SK-N-SH treated with all-trans-retinoic acid at 6 μM for 48 hours (cell line): ENCODE measurements around the gene IGSF8.

Source experiments
- ATAC-seq: fragments of 200-7000 bp; cut with Tn5 transposase; 3 replicates; pipeline ENCODE4 v1.9.1; 2020; ENCODE audit warnings: mild to moderate bottlenecking, moderate library complexity
- ARNTL ChIP-seq: fragments of 450-650 bp; formaldehyde crosslinking; IDR thresholded peaks from 2 replicates; pipeline ENCODE4 v1.5.0; 2020; ENCODE audit warnings: low read depth, mild to moderate bottlenecking, moderate library complexity, borderline replicate concordance
- BACH2 ChIP-seq: fragments of 250-450 bp; sonication (Bioruptor Pico); IDR thresholded peaks from 2 replicates; pipeline ENCODE4 v1.9.0; 2021; ENCODE audit warnings: mild to moderate bottlenecking, borderline replicate concordance
- CREB5 ChIP-seq: fragments of 250-450 bp; sonication (Bioruptor Pico); IDR thresholded peaks from 2 replicates; pipeline ENCODE4 v1.5.1; 2020; ENCODE audit warnings: low read depth, mild to moderate bottlenecking, moderate library complexity
- CSRNP3 ChIP-seq: fragments of 250-450 bp; sonication (Bioruptor Pico); IDR thresholded peaks from 2 replicates; pipeline ENCODE4 v1.5.1; 2021; ENCODE audit warnings: mild to moderate bottlenecking, moderate library complexity
- ESRRG ChIP-seq: fragments of 250-450 bp; sonication (Bioruptor Pico); IDR thresholded peaks from 2 replicates; pipeline ENCODE4 v1.6.1; 2021; ENCODE audit warnings: mild to moderate bottlenecking
- OSR1 ChIP-seq: fragments of 250-450 bp; sonication (Bioruptor Pico); IDR thresholded peaks from 2 replicates; pipeline ENCODE4 v1.8.0; 2022; ENCODE audit warnings: moderate library complexity, mild to moderate bottlenecking, inconsistent platforms
- PATZ1 ChIP-seq: fragments of 250-450 bp; sonication (Bioruptor Pico); IDR thresholded peaks from 2 replicates; pipeline ENCODE4 v1.8.0; 2020; ENCODE audit warnings: mild to moderate bottlenecking, moderate library complexity, borderline replicate concordance
- POU6F1 ChIP-seq: fragments of 250-450 bp; sonication (Bioruptor Pico); IDR thresholded peaks from 2 replicates; pipeline ENCODE4 v1.8.0; 2021; ENCODE audit warnings: low read depth, mild to moderate bottlenecking, moderate library complexity, borderline replicate concordance
- PPARA ChIP-seq: fragments of 250-450 bp; sonication (Bioruptor Pico); IDR thresholded peaks from 2 replicates; pipeline ENCODE4 v1.5.0; 2020; ENCODE audit warnings: mild to moderate bottlenecking, borderline replicate concordance
- RARB ChIP-seq: fragments of 250-450 bp; sonication (Bioruptor Pico); IDR thresholded peaks from 2 replicates; pipeline ENCODE4 v1.8.0; 2021; ENCODE audit warnings: mild to moderate bottlenecking, moderate library complexity
- SNAI2 ChIP-seq: fragments of 250-450 bp; sonication (Bioruptor Pico); IDR thresholded peaks from 2 replicates; pipeline ENCODE4 v1.5.0; 2020; ENCODE audit warnings: mild to moderate bottlenecking, moderate library complexity
- TCF4 ChIP-seq: fragments of 250-450 bp; sonication (Bioruptor Pico); IDR thresholded peaks from 2 replicates; pipeline ENCODE4 v1.8.0; 2021; ENCODE audit warnings: mild to moderate bottlenecking, moderate library complexity, borderline replicate concordance
- TOX ChIP-seq: fragments of 250-450 bp; sonication (Bioruptor Pico); IDR thresholded peaks from 2 replicates; pipeline ENCODE4 v1.8.0; 2021; ENCODE audit warnings: mild to moderate bottlenecking, moderate library complexity, borderline replicate concordance
- TSHZ2 ChIP-seq: fragments of 250-450 bp; sonication (Bioruptor Pico); IDR thresholded peaks from 2 replicates; pipeline ENCODE4 v1.5.0; 2020; ENCODE audit warnings: mild to moderate bottlenecking, moderate library complexity
- ZC3H10 ChIP-seq: fragments of 250-450 bp; sonication (Bioruptor Pico); IDR thresholded peaks from 2 replicates; pipeline ENCODE4 v1.5.1; 2021; ENCODE audit warnings: mild to moderate bottlenecking, moderate library complexity
- ZFP3 ChIP-seq: fragments of 250-450 bp; sonication (Bioruptor Pico); IDR thresholded peaks from 2 replicates; pipeline ENCODE4 v1.5.0; 2020; ENCODE audit warnings: mild to moderate bottlenecking, moderate library complexity
- ZFP30 ChIP-seq: fragments of 450-650 bp; formaldehyde crosslinking; IDR thresholded peaks from 2 replicates; pipeline ENCODE4 v1.5.0; 2022; ENCODE audit warnings: mild to moderate bottlenecking, moderate library complexity
- ZNF70 ChIP-seq: fragments of 450-650 bp; formaldehyde crosslinking; IDR thresholded peaks from 2 replicates; pipeline ENCODE4 v1.5.0; 2020; ENCODE audit warnings: mild to moderate bottlenecking, moderate library complexity
- ZNF8 ChIP-seq: fragments of 450-650 bp; formaldehyde crosslinking; IDR thresholded peaks from 2 replicates; pipeline ENCODE4 v1.5.0; 2020; ENCODE audit warnings: mild to moderate bottlenecking, moderate library complexity

Gene IGSF8

GRCh38 chr1:160133990-160134770, 35.8 kb upstream of the IGSF8 start:
- no peak for TF ChIP-seq ZFP3
- no peak for TF ChIP-seq ESRRG (CRISPR knock-in tag)
- no peak for TF ChIP-seq CREB5 (CRISPR knock-in tag)
- no peak for TF ChIP-seq POU6F1 (CRISPR knock-in tag)
- ATAC-seq, result no peak

GRCh38 chr1:160131803-160132565, 33.6 kb upstream of the IGSF8 start:
- no peak for ATAC-seq
- TF ChIP-seq TOX (CRISPR knock-in tag) (no peak), TSHZ2 (CRISPR knock-in tag) (no peak), ZFP3 (no peak), PATZ1 (CRISPR knock-in tag) (no peak), ZFP30 (no peak), PPARA (CRISPR knock-in tag) (no peak), ESRRG (CRISPR knock-in tag) (no peak), TCF4 (CRISPR knock-in tag) (no peak), CREB5 (CRISPR knock-in tag) (no peak), BACH2 (no peak), CSRNP3 (no peak), POU6F1 (CRISPR knock-in tag) (no peak), ARNTL (CRISPR knock-in tag) (no peak)

GRCh38 chr1:160130939-160131338, 32.5 kb upstream of the IGSF8 start:
- no peak for ATAC-seq
- TF ChIP-seq ARNTL (CRISPR knock-in tag), result no peak
- TF ChIP-seq POU6F1 (CRISPR knock-in tag), result no peak
- no peak for TF ChIP-seq ZNF70 (CRISPR knock-in tag)
- no peak for TF ChIP-seq PATZ1 (CRISPR knock-in tag)
- no peak for TF ChIP-seq OSR1 (CRISPR knock-in tag)
- TF ChIP-seq TCF4 (CRISPR knock-in tag), result no peak
- no peak for TF ChIP-seq ZC3H10 (CRISPR knock-in tag)
- TF ChIP-seq RARB (CRISPR knock-in tag), result no peak
- no peak for TF ChIP-seq ZNF8 (CRISPR knock-in tag)
- TF ChIP-seq TOX (CRISPR knock-in tag), result no peak
- no peak for TF ChIP-seq SNAI2 (CRISPR knock-in tag)
